ENCODE measurements around the gene PCK1. TPM values are rescaled to one million over a fixed set of nuclear protein-coding genes. Genes with fewer than 3 reads are reported as not detected.

PCK1 gene
- total RNA-seq, 1 experiment from 2014 or later: 0.21 TPM

- TF ChIP-seq POLR2AphosphoS5 (IDR thresholded peaks at IDR 0.05; ENCODE audit: low read depth, low read length) (no peak), CTCF (IDR thresholded peaks at IDR 0.05) (no peak), SIN3A (IDR thresholded peaks at IDR 0.05; ENCODE audit: borderline replicate concordance, insufficient read depth, low read depth, low read length) (no peak), REST (IDR thresholded peaks at IDR 0.05; ENCODE audit: insufficient read depth in 1 of 2, low read depth in 2 of 2, low read length in 1 of 2) (no peak), TCF7L2 (IDR thresholded peaks at IDR 0.05; ENCODE audit: low read depth, low read length) (no peak)
- Histone ChIP-seq H3K9me3 (ENCODE audit: control insufficient read depth, insufficient read depth, low read depth, low read length) (no peaks in the 10 kb centered on the region), H3K4me1 (ENCODE audit: control insufficient read depth, insufficient read depth, low read length) (no peaks in the 10 kb centered on the region), H3K27ac (ENCODE audit: low read length) (no peak overlapping the region), H3K4me3 (ENCODE audit: low read depth in 2 of 2, low read length in 2 of 2) (no peak overlapping the region), H3K36me3 (ENCODE audit: control insufficient read depth, insufficient read depth, low read length) (no peaks in the 10 kb centered on the region), H3K27me3 (ENCODE audit: control insufficient read depth, insufficient read depth, low read length) (peaks cover 17% of the 10 kb centered on the region)
- CTCF ChIA-PET: no interaction called here
- POLR2A ChIA-PET: no interaction called here
- BruUV-seq (replicated peaks): no TSS peak
- DNase-seq (ENCODE audit: low read depth, low spot score) (no peak), ATAC-seq (no peak)
- in situ Hi-C loops (cut with HindIII; ENCODE audit: low pct_unique_long_range_greater_than_20kb, low sequenced_read_pairs): no loop called here
- intact Hi-C loops (cut with micrococcal nuclease; ENCODE audit: unreplicated experiment): no loop called here
Measured at GRCh38 chr20:57557926-57558613, 2.8 kb upstream of the PCK1 start.

- Histone ChIP-seq H3K27me3 (ENCODE audit: control insufficient read depth, insufficient read depth, low read length) (peaks cover 17% of the 10 kb centered on the region), H3K36me3 (ENCODE audit: control insufficient read depth, insufficient read depth, low read length) (no peaks in the 10 kb centered on the region), H3K9me3 (ENCODE audit: control insufficient read depth, insufficient read depth, low read depth, low read length) (no peaks in the 10 kb centered on the region), H3K4me1 (ENCODE audit: control insufficient read depth, insufficient read depth, low read length) (no peaks in the 10 kb centered on the region), H3K4me3 (ENCODE audit: low read depth in 2 of 2, low read length in 2 of 2) (no peak overlapping the region), H3K27ac (ENCODE audit: low read length) (no peak overlapping the region)
- intact Hi-C loops (cut with micrococcal nuclease; ENCODE audit: unreplicated experiment) (no loop called here), in situ Hi-C loops (cut with HindIII; ENCODE audit: low pct_unique_long_range_greater_than_20kb, low sequenced_read_pairs) (no loop called here)
- DNase-seq (ENCODE audit: low read depth, low spot score) (no peak), ATAC-seq (no peak)
- CTCF ChIA-PET: no interaction called here
- no TSS peak for BruUV-seq (replicated peaks)
- TF ChIP-seq CTCF (IDR thresholded peaks at IDR 0.05) (no peak), POLR2AphosphoS5 (IDR thresholded peaks at IDR 0.05; ENCODE audit: low read depth, low read length) (no peak), TCF7L2 (IDR thresholded peaks at IDR 0.05; ENCODE audit: low read depth, low read length) (no peak), REST (IDR thresholded peaks at IDR 0.05; ENCODE audit: insufficient read depth in 1 of 2, low read depth in 2 of 2, low read length in 1 of 2) (no peak), SIN3A (IDR thresholded peaks at IDR 0.05; ENCODE audit: borderline replicate concordance, insufficient read depth, low read depth, low read length) (no peak)
- POLR2A ChIA-PET: no interaction called here
Measured at GRCh38 chr20:57558614-57559288, 2.2 kb upstream of the PCK1 start.

Measured in Panc1 (cell line).